Fibroblast of gingiva (primary cell): ENCODE results near the gene LRRC8C.
A peak's percentile ranks its signal among the peaks of the same experiment; 100 is the strongest.
"Not testable (repeated sequence)": the region's sequence is repeated elsewhere in the genome, so short reads cannot be mapped to it uniquely, and the experiment has no call there.

Source experiments
- DNase-seq: peaks from one replicate; pipeline ENCODE4 v3.0.0-alpha.2; 2011; ENCODE audit warnings: low read depth

The LRRC8C gene

DNA sequence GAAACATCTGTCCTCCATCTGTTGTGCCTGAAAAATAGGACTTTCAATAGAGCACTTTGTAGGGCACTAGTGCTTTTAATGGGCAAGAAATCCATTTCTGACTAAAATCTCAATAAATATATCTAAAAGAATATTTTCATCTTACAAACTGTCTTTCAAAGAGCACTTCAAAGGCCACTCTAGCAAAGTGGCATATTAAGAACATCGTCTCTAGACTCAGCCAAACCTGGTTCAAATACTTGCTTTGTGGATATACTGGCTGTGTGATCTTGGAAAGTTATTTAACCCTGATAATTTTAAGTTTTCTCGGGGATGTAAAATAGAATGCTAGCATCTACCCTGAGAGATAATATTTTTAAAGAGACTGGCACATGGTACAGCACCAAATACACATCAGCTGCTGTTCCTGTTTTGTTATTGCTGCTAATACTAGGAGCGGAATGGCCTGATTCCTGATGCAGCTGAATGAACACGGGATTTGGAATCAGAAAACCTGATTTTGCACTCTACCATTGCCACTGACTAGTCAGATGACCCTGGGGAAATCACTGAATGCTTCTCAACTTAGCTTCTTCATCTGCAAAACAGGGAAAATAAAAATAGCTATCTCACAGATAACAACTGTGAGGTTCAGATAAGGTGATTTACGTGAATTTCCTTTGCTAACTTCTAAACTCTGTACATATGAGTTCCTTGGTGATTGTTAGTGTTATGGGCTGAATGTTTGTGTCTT, 25.2 kb upstream of the LRRC8C start:
- no peak for DNase-seq

DNA sequence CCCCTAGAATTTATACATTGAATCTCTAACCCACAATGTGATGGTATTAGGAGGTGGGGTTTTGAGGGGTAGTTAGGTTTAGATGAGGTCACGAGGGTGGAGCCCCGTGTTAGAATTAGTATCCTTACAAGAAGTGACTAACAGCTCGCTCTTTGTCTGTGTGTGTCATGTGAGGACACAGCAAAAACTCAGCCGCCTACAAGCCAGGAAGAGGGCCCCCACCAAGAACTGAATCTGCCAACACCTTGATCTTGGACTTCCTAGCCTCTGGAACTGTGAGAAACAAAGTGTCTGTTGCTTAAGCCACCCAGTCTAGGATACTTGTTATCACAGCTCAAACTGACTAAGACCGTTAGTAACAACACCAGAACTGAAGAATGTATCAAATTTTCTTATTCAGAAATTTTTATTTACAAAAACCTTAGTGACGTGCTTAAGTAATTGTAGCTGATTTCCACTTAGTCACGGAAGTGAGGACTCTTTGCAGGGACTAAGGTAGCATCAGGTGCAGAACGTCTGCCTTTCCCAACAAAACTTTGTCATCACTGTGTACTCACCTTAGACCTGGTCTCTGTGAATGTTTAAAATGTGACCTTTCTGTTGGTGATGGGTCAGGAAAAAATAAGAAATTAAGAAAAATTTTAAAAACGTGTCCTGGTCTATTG, 24.5 kb upstream of the LRRC8C start:
- no peak for DNase-seq

DNA sequence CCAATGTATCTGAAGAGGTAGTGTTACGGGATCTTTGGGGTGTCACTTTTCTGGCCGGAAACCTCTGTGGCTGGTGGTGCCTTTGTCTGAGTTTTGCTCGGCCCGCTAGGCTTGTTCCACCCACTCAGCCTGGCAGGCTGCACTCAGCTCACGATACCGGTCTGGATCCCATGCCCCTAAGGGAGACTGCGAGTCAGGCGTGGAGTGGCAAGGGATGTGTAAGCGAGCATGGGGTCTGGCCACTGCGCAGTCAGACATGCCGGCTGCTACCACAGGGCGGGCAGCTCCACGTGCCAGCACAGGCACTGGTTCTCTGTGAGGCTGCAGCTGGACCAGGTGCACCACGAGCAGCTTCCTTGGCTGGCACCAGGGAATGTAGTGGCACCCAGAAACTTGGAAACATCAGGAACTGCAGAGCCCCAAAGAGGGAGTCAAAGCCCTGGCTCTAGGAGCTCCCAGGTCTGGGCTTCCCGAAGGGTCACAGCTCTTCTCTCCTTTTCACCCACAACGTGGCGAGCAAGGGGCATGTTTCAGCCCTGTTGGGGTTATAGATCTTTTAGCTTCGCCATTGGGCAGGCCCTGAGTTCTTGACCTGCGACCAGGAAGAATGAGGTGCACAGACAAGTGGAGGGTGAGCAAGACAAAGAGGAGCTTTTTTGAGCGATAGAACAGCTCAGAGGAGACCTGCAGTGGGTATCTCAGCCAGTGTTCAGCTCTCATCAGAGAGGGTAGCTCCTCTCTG, 23.8 kb upstream of the LRRC8C start:
- DNase-seq: no peak

DNA sequence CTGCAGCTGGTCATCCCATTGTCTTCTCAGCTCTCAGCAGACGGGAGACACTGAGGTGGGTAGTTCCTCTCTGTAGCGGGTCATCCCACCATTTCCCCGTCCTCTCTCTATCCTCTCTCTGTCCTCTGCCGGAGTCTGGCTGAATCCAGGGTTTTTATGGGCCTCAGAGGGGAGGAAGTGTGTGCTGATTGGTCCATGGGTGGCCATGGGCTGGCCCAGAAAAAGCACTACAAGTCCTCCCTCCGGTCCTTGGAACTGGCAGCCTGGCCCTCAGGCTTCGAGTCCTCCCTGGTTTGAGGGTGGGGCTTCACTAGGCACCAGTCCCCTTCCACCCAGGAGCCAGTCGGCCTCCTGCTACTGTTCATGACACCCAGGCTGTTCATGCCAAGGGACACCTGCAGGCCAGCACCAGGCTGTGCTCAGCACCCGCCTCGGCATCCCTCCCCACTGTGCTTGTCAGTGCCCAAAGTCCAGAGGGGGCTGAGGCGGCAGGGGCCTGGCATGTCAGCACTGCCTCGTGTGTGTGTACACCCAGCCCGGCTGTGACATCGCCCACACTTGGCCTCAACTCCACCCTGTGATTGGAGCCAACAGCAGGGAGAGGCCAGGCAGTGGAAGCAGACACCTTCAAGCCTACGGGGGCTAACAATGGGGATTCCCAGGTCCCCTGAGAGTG, 23.0 kb upstream of the LRRC8C start:
- no peak for DNase-seq

DNA sequence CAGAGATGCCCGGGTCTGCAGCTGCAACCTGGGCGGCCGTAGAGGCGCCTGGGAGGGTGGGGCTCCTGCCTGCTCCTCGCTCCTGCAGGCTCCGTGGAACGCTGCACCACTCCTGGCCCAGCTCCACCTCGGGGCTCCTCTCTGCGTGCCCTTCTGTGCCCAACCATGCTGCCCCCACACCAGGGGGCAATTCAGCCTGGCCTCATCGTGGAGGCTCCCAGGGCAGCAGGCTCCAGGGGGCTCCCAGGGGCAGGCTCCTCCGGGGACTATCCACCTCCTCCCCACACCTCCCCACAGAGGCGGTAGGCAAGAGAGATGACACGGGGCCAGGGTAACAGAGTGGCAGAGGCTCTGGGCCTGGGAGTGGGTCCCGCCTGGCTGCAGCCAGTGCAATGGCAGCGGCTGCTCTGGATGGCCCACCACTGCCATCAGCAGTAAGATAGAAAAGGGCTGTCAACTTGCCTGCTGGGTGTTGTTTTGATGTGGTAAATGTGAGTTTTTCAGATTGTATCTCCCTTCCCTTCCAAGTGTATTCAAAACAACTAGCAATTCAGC, 22.4 kb upstream of the LRRC8C start:
- no peak for DNase-seq

DNA sequence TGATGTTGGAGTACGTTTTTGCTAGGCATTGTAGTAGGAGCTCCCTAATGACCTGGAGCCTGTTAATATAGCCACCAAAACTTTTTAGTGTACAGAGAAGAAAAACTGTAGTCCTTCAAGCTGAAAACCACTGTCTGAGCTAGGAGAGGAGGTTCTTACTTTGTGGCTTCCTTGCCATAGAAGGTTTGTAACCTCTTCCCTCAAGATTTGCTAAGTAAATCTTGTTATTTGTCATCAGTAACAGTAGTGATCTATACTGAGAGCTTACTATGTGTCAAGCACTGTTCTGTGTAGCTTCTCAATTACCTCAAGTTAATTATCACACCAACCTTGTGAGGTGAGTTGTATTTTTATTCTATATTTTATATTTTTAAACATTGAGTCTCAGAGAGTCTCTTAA, 21.2 kb upstream of the LRRC8C start:
- DNase-seq: no peak

DNA sequence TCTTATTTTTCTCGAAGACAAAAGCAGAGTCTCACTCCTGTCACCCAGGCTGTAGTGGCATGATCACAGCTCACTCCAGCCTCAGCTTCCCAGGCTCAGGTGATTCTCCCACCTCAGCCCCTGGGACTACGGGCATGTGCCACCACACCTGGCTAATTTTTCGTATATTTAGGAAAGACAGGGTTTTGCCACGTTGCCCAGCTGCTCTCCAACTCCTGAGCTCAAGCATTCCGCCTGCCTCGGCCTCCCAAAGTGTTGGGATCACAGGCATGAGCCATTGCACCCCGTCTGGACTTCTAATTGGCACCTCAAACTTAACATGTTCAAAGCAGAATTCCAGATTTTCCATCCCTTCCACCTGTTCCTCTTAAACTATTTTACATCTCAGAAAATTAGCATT, 19.0 kb upstream of the LRRC8C start:
- no peak for DNase-seq

DNA sequence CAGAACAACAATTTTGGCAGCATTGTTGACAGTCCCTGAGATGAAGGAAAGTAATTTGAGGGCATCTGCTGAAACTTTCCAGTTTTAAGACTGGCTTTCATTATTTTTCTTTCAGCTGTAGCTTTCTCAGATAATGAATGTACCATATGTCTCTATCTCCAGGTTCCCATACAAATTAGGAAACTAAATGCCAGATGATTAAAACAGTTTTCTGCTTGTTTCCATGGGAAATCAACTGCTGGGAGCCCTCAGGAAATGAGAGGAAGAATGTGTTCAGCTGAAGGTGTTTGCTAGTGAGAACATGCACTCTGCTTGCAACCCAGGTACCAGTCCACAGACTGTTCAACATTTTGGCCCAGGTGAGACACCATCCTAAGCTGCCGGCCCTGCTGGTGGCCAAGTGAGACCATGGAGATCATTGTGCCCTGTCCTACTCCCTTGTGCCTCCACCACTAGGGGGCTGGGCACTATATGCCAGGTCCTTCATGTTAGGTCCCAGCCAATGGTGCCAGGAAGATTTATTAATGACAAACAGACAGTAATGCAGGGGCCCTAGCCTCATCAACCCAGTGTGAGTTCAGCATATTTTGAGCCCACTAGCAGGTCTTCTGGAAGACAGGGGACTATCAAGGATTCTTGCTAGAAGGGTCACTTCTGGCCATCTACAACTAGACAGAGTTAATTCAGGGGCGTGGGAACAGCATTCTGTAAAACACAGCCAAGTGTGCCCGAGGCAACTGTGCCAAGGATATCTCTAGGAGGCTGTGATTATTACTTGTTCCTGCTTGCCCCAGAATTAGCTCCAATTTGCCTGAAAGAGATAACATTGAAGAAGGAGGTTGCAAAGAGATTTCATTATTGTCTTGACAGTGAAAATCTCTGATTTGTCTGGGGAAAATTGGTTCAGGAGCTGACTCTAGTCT, 17.0 kb upstream of the LRRC8C start:
- DNase-seq: no peak

DNA sequence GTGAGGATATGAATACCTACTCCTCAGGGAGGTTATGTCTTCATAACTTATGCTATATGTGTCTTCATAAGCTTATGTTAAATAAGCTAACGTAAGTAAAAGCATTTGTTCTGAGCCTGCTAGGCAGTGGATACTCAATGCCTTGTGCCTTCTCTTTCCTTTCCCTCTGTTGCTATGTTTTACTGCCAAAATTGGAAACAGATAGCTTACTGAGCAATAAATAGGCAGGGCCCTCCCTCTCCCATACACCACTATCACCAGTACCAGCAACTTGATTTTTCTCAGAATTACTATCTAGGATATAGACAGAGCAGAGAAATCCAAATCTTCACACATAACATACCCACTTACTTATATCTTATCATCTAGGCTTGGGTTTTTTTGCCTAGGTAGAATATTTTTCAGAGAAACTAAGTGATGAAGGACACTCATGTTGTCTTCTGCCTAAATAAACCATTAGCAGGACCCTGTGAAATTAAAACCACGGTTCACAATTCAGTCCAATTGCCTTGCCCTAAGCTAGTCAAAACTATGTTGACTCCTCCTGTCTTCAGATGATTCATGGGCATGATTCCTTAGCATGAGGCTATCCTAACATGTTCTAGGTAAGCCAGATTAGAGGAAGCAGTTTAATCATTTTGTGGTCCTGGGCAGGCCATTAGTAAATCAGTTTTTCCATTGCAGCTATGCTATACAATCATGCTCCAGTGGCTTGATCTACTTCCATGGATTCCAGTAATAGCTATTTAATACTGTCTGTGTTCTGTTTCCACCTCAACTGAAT, 15.9 kb upstream of the LRRC8C start:
- DNase-seq: no peak

DNA sequence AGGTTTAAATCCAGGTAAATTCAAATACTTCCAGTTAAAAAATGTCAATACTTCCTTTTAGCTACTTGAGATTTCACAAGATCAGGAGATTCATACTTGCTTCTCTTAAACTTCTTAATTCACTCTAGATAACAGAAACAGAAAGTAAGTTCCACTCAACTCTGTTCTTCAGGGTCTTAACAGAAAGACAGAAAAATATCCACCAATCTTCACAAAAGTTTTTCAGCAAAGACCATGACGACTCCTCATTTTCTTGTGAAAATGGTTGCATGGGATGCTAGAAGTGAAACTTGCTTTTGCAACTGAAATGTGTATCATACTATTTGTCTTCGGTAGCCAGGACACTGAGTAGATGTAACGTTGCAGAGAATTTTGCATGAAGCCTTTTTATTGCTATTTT, 12.3 kb upstream of the LRRC8C start:
- no peak for DNase-seq

DNA sequence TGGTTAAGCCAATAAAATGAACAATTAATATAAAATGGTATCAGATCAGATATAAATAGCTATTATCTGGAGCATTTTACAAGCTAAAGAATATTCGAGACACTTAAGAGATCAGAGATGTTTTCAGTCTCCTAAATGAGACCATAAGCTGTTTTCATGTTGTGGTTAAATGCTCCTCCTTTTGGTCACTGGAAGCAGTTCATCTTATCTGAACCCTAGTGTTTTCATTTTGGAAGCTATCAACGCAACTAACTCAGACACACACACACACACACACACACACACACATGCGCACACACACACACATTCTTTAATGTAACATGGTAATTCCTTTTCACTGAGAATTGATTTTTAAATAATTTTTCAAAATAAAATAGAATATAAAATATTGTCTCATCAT, 10.0 kb upstream of the LRRC8C start:
- peak; percentile 46 for DNase-seq

DNA sequence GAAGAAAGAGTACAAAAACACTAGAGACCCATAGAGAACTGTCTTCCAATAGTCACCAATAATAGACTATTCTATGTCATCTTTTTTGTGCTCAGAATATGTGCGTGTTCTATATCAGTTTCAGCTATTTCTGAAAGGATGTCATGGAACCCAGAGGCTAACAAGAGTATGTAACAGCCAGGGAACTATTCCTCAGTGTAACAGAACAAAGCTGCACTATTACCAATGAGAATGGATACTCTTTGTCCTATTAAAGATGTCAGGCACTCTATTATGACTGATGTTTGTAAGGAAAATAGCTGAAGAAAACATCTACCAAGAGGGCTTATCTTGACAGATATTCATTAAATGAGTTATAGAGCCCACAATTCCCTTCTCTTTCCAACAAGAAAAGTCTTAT, 8.6 kb upstream of the LRRC8C start:
- no peak for DNase-seq

DNA sequence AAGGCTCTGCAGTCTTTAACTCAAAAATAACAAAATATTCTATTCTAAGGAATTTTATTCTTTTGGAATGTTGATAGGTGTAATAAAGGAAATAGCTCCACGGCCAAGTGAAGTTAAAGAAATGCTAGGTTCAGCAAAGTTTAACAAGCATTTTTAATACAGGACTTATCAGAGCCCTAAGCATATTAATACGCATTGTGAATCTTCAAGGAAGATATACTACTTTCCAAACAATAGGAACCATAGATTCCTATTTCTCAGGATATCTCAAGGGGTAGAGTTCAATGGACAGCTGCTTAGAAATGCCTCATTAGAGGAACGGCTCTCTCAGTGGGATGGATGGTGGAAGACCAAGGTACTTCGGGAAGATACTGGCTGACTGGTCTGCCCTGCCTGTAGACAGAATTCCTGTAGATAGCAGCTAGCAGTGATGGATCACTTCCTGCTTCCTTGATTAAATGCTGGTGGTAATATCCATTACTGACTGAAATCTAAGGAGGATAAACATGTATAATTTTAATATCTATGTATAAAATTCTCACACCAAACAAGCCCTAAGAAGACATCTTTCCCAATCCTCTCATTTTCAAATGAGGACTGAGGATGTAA, 8.1 kb upstream of the LRRC8C start:
- DNase-seq: no peak

DNA sequence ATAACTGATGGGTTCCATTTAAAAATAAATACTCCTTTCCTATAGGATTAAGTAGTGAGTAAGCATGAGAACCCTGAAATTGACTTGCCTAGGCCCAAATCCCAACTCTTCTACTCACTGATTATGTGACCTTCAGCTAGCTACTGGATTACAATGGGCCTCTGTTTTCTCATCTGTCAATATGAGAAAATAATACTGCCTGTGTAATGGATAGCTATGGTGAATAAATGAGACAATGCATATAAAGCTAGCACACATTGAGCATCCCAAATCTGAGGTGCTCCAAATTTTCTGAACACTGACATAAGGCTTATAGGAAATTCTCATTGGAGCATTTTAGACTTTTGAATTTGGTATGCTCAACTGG, 5.3 kb upstream of the LRRC8C start:
- no peak for DNase-seq

DNA sequence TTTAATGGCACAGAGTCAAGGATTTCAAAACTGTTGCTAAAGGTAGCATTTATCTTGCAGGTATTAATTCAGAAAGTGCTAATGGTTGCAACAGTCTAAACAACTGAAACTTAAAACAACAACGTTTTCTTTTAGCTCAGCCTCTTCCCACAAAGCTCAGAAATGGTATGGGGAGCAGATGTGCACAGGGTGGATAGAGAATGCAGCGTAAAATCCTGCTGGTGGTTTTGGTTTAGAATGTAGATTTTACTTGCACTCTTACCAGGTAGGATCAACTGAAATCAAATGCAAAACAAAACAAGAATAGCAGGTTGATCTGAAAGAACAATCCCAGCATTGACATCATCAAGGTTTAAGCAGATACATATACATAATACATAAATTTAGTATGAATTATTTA, 3.8 kb upstream of the LRRC8C start:
- DNase-seq: no peak

DNA sequence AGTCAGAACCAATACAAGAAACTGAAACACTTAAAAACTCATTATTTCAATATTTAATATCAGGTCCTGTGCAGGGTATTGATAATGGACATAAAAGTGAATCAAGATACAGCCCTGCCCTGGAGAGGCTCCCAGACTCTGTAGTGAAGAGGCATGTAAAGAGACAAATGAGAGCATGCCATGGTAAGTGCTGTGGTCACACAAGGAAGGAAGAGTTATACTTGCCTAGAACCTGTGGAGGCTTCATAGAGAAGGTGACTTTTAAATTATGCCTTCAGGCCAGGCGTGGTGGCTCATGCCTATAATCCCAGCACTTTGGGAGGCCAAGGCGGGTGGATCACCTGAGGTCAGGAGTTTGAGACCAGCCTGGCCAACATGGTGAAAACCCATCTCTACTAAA, 3.3 kb upstream of the LRRC8C start:
- not testable (repeated sequence) for DNase-seq

DNA sequence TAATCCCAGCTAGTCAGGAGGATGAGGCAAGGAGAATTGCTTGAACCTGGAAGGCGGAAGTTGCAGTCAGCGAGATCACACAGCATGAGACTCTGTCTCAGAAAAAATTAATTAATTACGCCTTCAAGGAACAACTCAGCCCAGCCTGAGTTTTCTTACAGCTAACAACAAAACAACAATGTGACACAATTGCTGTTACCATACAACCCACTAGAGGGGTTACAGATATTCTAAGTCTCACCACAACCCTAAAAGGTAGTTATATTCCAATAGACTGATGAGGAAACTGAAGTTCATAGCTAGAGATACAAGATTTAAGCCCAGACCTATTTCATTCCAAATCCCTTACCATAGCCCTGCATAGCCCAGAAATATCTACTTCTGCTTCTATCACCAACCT, 2.9 kb upstream of the LRRC8C start:
- no peak for DNase-seq

DNA sequence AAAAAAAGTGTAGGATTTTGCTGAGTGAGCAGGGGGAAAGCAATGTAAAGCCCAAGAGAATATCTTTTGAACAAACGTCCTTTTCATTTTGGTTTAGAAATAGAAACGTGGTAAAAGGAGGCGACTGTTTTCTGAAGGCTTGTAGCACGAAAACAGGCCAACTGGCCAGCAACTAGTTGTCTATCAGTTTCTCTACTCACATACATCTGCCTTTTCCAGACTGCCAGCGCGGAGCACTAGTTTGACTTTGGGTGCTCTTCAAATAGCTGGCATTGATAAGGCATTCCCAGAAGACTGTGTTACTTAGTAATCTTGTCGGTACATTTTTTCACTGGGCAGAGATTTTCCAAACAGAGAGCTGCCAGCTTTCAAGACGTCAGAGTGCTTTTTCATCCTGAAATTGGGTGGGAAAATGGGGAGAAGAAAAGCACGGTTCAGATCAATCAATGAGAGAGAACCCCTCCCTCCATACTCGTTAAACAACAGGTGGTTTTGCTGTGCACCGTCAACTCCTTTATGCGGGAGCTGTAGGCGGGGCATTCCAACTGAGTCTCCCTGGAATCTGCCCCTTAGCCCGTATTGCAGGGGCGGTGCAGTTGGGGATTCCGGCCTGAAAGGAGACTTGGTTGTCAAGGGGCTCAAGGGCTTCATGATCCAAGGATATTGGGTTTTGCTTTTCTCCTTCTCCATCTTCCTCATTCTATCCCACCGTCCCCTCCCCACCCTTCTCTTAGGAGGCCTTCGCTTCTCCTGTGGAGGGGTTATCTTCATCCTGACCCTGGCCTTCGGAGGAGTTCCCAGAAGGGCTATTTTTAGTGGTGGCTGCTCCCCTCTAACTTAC, 884 bp upstream of the LRRC8C start:
- no peak for DNase-seq

DNA sequence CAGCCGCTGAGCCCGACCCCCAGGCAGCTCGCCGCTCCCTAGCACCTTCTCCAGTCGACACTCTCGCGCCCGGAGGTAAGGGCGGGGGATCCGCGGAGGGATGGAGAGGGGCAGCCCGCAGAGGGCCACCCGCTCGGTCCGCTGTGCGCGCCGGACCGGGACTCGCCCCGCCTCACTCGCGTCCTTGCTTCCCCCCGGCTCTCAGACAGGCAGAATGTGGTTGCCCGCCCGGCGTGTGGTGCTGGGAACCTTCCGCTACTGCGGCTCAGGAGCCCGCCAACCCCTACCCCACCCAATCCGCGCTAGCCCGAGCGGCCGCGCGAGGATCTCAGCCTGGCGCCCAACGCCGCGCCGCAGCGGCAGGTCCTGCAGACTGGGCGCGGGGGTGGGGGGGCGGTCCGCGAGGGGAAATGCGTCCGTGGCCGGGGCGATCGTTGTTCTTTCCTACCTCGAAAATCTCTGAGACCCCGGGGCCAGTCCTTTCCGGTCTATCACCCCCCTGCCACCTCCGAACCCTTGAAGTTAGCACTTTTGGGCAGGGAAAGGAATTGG, 404 bp downstream of the LRRC8C start:
- peak; percentile 54 for DNase-seq
